A549 treated with CORT108297 at 1 μM for 4 hours (cell line): ENCODE measurements around the gene KLF12. TPM values are rescaled to one million over a fixed set of nuclear protein-coding genes. Genes with fewer than 3 reads are reported as not detected.

Source experiments
- total RNA-seq: library from RNA; stranded (reverse); fragments of 200-300 nt; extraction: Qiagen RNA extraction; gene quantifications from 5 replicates; pipeline ENCODE4 v1.2.3, GENCODE V29; 2022

The KLF12 gene
- 1.6 to 2.8 TPM (median 2.5 TPM) in 5 replicates for total RNA-seq

GRCh38 chr13:74134221-74134776, at the start of gene KLF12:
TSS of gene KLF12 (minus strand) at chr13:74134404.

